ENCODE results near the gene FAM241B. TPM values are rescaled to one million over a fixed set of nuclear protein-coding genes. Genes with fewer than 3 reads are reported as not detected.

The FAM241B gene
- total RNA-seq, 1 experiment from 2014 or later, result 0.16 TPM

GRCh38 chr10:69638642-69639041 is 8.6 kb downstream of the FAM241B start:
- DNase-seq (ENCODE audit: low read depth in 1 of 2, low spot score in 2 of 2), result no peak
- Histone ChIP-seq H3K27me3 (replicated peaks) (peaks cover 8% of the 10 kb centered on the region), H3K27ac (no peak overlapping the region), H3K4me1 (replicated peaks) (no peaks in the 10 kb centered on the region), H3K36me3 (no peaks in the 10 kb centered on the region), H3K4me3 (no peak overlapping the region), H3K9me3 (replicated peaks) (no peaks in the 10 kb centered on the region)

DNA sequence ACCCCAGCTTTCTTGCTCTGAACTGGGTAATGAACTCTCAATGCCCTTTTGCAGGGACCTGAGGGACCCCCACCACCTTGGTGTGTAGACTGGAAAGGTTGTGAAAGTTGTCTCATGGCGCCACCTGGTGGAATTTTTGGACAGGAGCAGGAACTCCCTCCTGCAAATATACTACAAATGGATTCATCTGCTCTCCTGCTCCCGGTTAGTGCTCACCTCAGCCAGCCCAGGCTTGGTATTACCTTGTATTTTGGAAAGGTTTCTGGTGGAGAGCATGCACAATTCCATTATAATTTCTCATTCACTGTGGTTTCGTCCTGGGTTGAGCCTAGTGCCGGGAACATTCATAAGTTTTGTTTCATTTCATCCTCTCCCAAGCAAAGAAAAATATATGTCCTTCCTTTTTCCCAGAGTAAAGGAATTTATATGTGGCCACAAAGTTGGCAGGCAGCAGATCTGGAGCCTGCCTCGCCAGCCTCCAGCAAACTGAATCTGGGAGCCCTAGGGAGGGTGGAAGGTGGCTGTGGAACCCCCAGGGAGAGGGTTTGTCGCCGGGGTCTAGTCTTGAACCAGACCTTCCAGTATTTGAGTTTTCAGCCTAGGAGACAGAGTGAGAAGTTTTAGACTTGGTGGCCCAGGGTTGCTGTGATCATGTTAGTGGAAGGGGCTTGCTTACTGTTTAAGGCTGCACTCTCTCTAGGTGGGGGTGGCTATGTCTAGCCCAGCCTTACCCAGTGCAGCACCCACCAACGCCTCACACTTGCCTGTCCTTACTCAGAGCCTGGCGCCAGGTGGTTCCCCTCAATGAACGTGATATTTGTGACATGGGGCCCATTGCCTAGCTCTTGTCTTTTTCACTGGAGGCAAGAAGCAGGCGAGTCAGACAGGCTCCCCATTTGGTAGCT is 9.5 kb downstream of the FAM241B start:
- Histone ChIP-seq H3K4me3 (no peak overlapping the region), H3K27ac (no peak overlapping the region), H3K9me3 (replicated peaks) (no peaks in the 10 kb centered on the region), H3K4me1 (replicated peaks) (no peaks in the 10 kb centered on the region), H3K36me3 (no peaks in the 10 kb centered on the region), H3K27me3 (replicated peaks) (peaks cover 8% of the 10 kb centered on the region)
- peak in 1 of 2 experiments; percentile 44 for DNase-seq (ENCODE audit: low read depth in 1 of 2, low spot score in 2 of 2)

GRCh38 chr10:69640196-69640980 is 10.3 kb downstream of the FAM241B start:
- H3K4me3 ChIP-seq, result no peak overlapping the region

GRCh38 chr10:69641261-69641980 is 11.4 kb downstream of the FAM241B start:
- Histone ChIP-seq H3K4me1 (replicated peaks) (no peaks in the 10 kb centered on the region), H3K27ac (no peak overlapping the region), H3K27me3 (replicated peaks) (peaks cover 4% of the 10 kb centered on the region), H3K4me3 (no peak overlapping the region), H3K36me3 (no peaks in the 10 kb centered on the region), H3K9me3 (replicated peaks) (no peaks in the 10 kb centered on the region)
- no peak for DNase-seq (ENCODE audit: low read depth in 1 of 2, low spot score in 2 of 2)

More at GRCh38 chr10:69640196-69640980, 10.3 kb downstream of the FAM241B start:
- Histone ChIP-seq H3K27me3 (replicated peaks) (peaks cover 4% of the 10 kb centered on the region), H3K9me3 (replicated peaks) (no peaks in the 10 kb centered on the region), H3K4me1 (replicated peaks) (no peaks in the 10 kb centered on the region), H3K27ac (no peak overlapping the region), H3K36me3 (no peaks in the 10 kb centered on the region)
- no peak for DNase-seq (ENCODE audit: low read depth in 1 of 2, low spot score in 2 of 2)

DNA sequence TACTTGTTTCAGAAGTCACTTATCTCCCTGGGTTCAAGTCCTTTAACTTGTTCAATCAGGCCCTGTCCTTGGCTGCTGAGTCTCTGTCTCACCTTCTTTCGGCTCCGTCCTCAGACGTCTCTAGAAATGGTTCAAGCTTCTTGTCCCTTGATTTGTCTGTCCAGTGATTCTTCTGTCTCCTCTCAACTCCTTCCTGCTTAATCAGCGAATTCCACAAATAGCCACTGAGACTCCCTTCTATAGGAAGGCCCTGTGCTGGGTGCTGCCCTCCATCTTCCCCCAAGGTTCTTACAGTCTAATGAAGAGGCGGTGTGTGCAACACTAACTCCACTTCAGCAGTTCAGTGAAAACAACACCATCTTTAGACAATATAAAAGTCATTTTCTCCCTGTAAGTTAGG is 12.7 kb downstream of the FAM241B start:
- no peaks in the 10 kb centered on the region for H3K9me3 ChIP-seq (replicated peaks)
- H3K27me3 ChIP-seq (replicated peaks), result peaks cover 4% of the 10 kb centered on the region
- H3K4me3 ChIP-seq, result no peak overlapping the region
- H3K27ac ChIP-seq, result no peak overlapping the region
- H3K4me1 ChIP-seq (replicated peaks), result no peaks in the 10 kb centered on the region
- DNase-seq (ENCODE audit: low read depth in 1 of 2, low spot score in 2 of 2), result no peak
- no peaks in the 10 kb centered on the region for H3K36me3 ChIP-seq

GRCh38 chr10:69643779-69644657 is 14.0 kb downstream of the FAM241B start:
- no peak for DNase-seq (ENCODE audit: low read depth in 1 of 2, low spot score in 2 of 2)
- Histone ChIP-seq H3K27me3 (replicated peaks) (peaks cover 4% of the 10 kb centered on the region; the same call in 1 of the 2 replicates), H3K27ac (no peak overlapping the region), H3K4me3 (no peak overlapping the region), H3K36me3 (no peaks in the 10 kb centered on the region), H3K9me3 (replicated peaks) (no peaks in the 10 kb centered on the region), H3K4me1 (replicated peaks) (no peaks in the 10 kb centered on the region)

- Histone ChIP-seq H3K36me3 (no peaks in the 10 kb centered on the region), H3K4me3 (no peak overlapping the region), H3K4me1 (replicated peaks) (no peaks in the 10 kb centered on the region), H3K9me3 (replicated peaks) (no peaks in the 10 kb centered on the region), H3K27me3 (replicated peaks) (peaks cover 4% of the 10 kb centered on the region; the same call in 1 of the 2 replicates), H3K27ac (no peak overlapping the region)
- peak; percentile 61 for DNase-seq (ENCODE audit: low read depth in 1 of 2, low spot score in 2 of 2)
These were observed 14.7 kb downstream of the FAM241B start for GRCh38 chr10:69644658-69645295.

GRCh38 chr10:69645296-69646184 is 15.5 kb downstream of the FAM241B start:
- DNase-seq (ENCODE audit: low read depth in 1 of 2, low spot score in 2 of 2), result no peak
- no peaks in the 10 kb centered on the region for H3K4me1 ChIP-seq (replicated peaks)
- no peak overlapping the region for H3K27ac ChIP-seq
- H3K4me3 ChIP-seq, result no peak overlapping the region
- no peaks in the 10 kb centered on the region for H3K9me3 ChIP-seq (replicated peaks)
- H3K36me3 ChIP-seq, result no peaks in the 10 kb centered on the region
- H3K27me3 ChIP-seq (replicated peaks), result peaks cover 4% of the 10 kb centered on the region; the same call in 1 of the 2 replicates

DNA sequence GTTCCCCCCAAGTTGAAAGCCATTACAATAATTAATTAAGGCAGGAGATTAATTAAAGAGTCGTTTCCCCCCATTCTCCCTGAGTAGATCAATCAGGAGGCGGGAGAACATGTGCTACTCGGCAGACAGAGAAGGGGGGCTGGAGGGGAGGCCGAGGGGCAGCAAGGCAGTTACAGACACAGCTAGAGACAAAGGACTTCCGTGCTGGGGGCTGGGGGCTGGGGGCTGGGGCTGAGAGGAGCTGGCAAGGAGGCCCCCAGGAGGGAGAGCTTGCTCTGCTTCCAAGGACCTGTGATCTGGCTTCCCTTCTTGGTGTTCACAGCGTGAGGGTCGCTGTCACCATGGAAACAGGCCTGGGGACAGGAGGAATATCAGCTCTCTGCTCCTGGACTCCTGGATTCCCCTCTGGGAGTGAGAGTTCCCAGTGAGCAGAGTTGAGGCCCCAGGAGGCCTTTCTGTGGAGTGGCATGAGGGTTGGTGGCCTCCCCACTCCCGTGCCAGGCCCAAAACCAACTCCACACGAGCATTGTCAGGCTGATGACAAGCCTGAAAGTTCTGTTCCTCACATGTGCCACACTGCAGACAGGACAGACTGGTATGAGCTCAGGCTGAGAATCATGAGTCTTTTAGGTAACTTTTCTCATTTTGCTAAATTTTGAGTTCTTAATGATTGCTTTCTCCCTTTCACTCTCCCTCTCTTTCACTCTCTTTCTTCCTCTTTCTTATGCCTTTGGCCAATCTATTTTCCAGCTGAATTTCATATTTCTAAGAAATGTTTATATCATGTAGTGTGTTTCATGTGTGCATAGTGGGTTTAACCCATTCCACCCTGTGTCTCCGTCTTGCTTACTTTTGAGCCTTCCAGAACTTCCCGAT is 16.4 kb downstream of the FAM241B start:
- Histone ChIP-seq H3K4me1 (replicated peaks) (no peaks in the 10 kb centered on the region), H3K27ac (no peak overlapping the region), H3K27me3 (replicated peaks) (peaks cover 4% of the 10 kb centered on the region; the same call in 1 of the 2 replicates), H3K9me3 (replicated peaks) (no peaks in the 10 kb centered on the region), H3K36me3 (no peaks in the 10 kb centered on the region), H3K4me3 (no peak overlapping the region)
- no peak for DNase-seq (ENCODE audit: low read depth in 1 of 2, low spot score in 2 of 2)

GRCh38 chr10:69647126-69647525 is 17.1 kb downstream of the FAM241B start:
- Histone ChIP-seq H3K36me3 (no peaks in the 10 kb centered on the region), H3K4me3 (no peak overlapping the region), H3K9me3 (replicated peaks) (no peaks in the 10 kb centered on the region), H3K4me1 (replicated peaks) (no peaks in the 10 kb centered on the region), H3K27me3 (replicated peaks) (peaks cover 4% of the 10 kb centered on the region; the same call in 1 of the 2 replicates), H3K27ac (no peak overlapping the region)
- DNase-seq (ENCODE audit: low read depth in 1 of 2, low spot score in 2 of 2), result no peak

DNA sequence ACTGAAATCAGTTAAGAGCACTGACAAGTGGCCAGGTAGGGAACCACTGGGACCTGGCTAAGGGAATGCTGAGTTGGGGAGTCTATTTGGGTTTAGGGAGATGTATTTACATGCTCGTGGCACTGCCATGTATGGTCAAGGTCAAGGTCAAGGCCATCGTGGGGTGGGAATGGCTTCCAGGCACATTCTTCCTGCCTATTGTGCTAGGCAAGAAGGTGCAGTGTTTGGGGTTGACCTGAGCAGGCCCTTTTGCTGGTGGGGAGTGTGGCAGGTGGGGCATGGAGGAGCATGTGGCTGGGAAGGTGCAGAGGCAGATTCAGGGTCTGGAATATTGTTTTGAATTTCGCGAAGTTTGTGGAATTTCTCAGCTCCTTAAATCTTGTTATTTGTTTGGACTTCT is 17.8 kb downstream of the FAM241B start:
- Histone ChIP-seq H3K4me3 (no peak overlapping the region), H3K4me1 (replicated peaks) (no peaks in the 10 kb centered on the region), H3K9me3 (replicated peaks) (no peaks in the 10 kb centered on the region), H3K27me3 (replicated peaks) (peaks cover 4% of the 10 kb centered on the region; the same call in 1 of the 2 replicates), H3K36me3 (no peaks in the 10 kb centered on the region), H3K27ac (no peak overlapping the region)
- DNase-seq (ENCODE audit: low read depth in 1 of 2, low spot score in 2 of 2), result no peak
